Neural progenitor cell (in vitro differentiated cells): ENCODE results near the gene NASP. TPM values are rescaled to one million over a fixed set of nuclear protein-coding genes. Genes with fewer than 3 reads are reported as not detected.

Experiments used
- DNase-seq: peaks from one replicate; pipeline ENCODE4 v3.0.0-alpha.2; 2016; ENCODE audit warnings: low spot score
- H2AFZ ChIP-seq: fragments of 200-600 bp; sonication (generic); replicated peaks from 2 replicates; pipeline ENCODE4 v1.6.1; 2016; ENCODE audit warnings: antibody characterized with exemption
- H3F3A ChIP-seq: fragments of 200-600 bp; sonication (generic); 2 replicates; pipeline ENCODE4 v1.6.1; 2016; ENCODE audit warnings: antibody characterized with exemption, low read depth
- H3K27ac ChIP-seq: fragments of 200-600 bp; sonication (generic); 2 replicates; pipeline ENCODE4 v1.5.1; 2016; ENCODE audit warnings: mild to moderate bottlenecking
- H3K27me3 ChIP-seq: fragments of 200-600 bp; sonication (generic); 2 replicates; pipeline ENCODE4 v1.6.1; 2016; ENCODE audit warnings: mild to moderate bottlenecking, moderate library complexity
- H3K36me3 ChIP-seq: fragments of 200-600 bp; sonication (generic); 2 replicates; pipeline ENCODE4 v1.5.1; 2016
- H3K4me1 ChIP-seq: fragments of 200-600 bp; sonication (generic); 2 replicates; pipeline ENCODE4 v1.6.1; 2016; ENCODE audit warnings: mixed run types
- H3K4me2 ChIP-seq: fragments of 200-600 bp; sonication (generic); 2 replicates; pipeline ENCODE4 v1.6.1; 2016
- H3K4me3 ChIP-seq: fragments of 200-600 bp; sonication (generic); 2 replicates; pipeline ENCODE4 v1.5.1; 2016
- H3K79me2 ChIP-seq: fragments of 200-600 bp; sonication (generic); 2 replicates; pipeline ENCODE4 v1.6.1; 2016; ENCODE audit warnings: low read depth
- H3K9ac ChIP-seq: fragments of 200-600 bp; sonication (generic); 2 replicates; pipeline ENCODE4 v1.6.1; 2016
- H3K9me3 ChIP-seq: fragments of 200-600 bp; sonication (generic); 2 replicates; pipeline ENCODE4 v1.5.1; 2016; ENCODE audit warnings: low read depth
- H4K20me1 ChIP-seq: fragments of 200-600 bp; sonication (generic); 2 replicates; pipeline ENCODE4 v1.6.1; 2016; ENCODE audit warnings: low read depth
- H3K27ac Mint-ChIP-seq: 3 replicates; pipeline ENCODE4 v1.8.0; 2021; ENCODE audit warnings: mixed read lengths
- H3K27me3 Mint-ChIP-seq: 2 replicates; pipeline ENCODE4 v1.8.0; 2022; ENCODE audit warnings: low read depth, mild to moderate bottlenecking, inconsistent platforms, moderate library complexity, mixed read lengths; ENCODE audit not compliant: insufficient read depth
- H3K36me3 Mint-ChIP-seq: 3 replicates; pipeline ENCODE4 v1.8.0; 2021; ENCODE audit warnings: mixed read lengths
- H3K4me1 Mint-ChIP-seq: 3 replicates; pipeline ENCODE4 v1.8.0; 2021; ENCODE audit warnings: mixed read lengths
- H3K4me3 Mint-ChIP-seq: 3 replicates; pipeline ENCODE4 v1.8.0; 2021; ENCODE audit warnings: mild to moderate bottlenecking, moderate library complexity, mixed read lengths
- H3K9me3 Mint-ChIP-seq: 3 replicates; pipeline ENCODE4 v1.8.0; 2020; ENCODE audit warnings: mixed read lengths
- CTCF ChIP-seq: fragments of 200-600 bp; sonication (generic); IDR thresholded peaks from 2 replicates; pipeline ENCODE4 v1.5.1; 2017; ENCODE audit warnings: antibody characterized with exemption, mild to moderate bottlenecking
- EZH2 ChIP-seq: fragments of 200-600 bp; sonication (generic); IDR thresholded peaks from 2 replicates; pipeline ENCODE4 v1.6.1; 2017; ENCODE audit warnings: antibody characterized with exemption, mild to moderate bottlenecking, moderate library complexity
- EZH2phosphoT487 ChIP-seq: fragments of 200-600 bp; sonication (generic); IDR thresholded peaks from 2 replicates; pipeline ENCODE4 v1.6.1; 2017; ENCODE audit warnings: antibody characterized with exemption
- total RNA-seq: library from RNA; depleted of rRNA; stranded (reverse); fragments of >200 nt; gene quantifications from 2 replicates; pipeline ENCODE4 v1.2.3, GENCODE V29; 2015; ENCODE audit warnings: low replicate concordance

Gene NASP
- total RNA-seq, 1 donor from 2014 or later, result 337 TPM

DNA sequence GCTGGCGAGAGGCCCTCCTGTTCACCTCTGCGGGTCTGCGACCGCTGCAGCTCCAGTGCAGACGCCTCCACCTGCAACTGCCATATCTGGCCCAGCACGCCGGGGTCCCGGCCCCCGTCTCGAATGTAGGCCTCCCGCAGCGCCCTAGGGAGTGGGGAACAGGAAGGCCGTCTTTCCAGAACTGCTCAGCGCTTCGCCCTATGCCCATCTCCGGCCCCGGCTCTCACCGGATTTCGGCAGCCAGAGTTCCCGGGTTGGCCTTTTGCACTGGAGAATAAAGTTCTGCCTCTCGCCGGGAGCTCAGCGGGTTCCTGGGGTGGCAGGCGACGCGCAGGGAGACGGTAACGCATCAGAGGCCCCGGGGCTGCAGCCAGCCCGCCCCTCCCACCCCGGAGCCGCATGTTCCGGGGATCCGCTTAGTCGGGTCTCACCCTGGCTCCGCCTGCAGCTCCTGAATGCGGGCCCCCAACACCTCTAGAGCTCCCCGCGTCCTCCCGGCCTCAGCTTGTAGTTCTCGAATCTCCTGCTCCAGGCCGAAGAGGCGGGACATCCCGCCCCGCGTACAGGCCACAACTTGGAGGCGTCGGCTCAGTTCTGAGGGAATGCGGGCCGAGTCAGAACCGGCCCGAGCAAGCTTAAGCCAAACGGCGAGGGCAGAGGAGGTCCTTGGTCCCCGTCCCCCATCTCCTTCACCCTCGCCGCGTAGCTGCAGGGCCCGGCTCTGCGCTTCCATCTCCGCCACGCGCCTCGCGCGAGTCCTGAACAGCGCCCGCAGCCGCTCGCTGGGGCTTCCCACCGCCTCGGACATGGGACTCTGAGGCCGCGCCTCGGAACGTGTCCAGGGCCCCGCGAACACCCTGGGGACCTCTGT is 38.9 kb downstream of the NASP start:
- Histone ChIP-seq H3K27ac (peak overlapping the region; percentile 78), H3K4me3 (no peak overlapping the region), H3K36me3 (peaks cover 8% of the 10 kb centered on the region), H3K4me1 (no peaks in the 10 kb centered on the region), H3K27me3 (no peaks in the 10 kb centered on the region), H2AFZ (no peak overlapping the region), H3F3A (peaks cover 74% of the 10 kb centered on the region), H3K4me2 (no peak overlapping the region), H3K9me3 (no peaks in the 10 kb centered on the region), H3K79me2 (no peaks in the 10 kb centered on the region), H3K9ac (no peak overlapping the region), H4K20me1 (peaks cover 19% of the 10 kb centered on the region)
- Mint-ChIP-seq H3K27me3 (peaks cover 5% of the 10 kb centered on the region), H3K4me3 (no peak overlapping the region), H3K4me1 (no peaks in the 10 kb centered on the region), H3K9me3 (no peaks in the 10 kb centered on the region), H3K36me3 (peaks cover 29% of the 10 kb centered on the region), H3K27ac (peak overlapping the region; percentile 81)
- DNase-seq, result peak; percentile 7
- TF ChIP-seq EZH2 (no peak), CTCF (no peak), EZH2phosphoT487 (no peak)

DNA sequence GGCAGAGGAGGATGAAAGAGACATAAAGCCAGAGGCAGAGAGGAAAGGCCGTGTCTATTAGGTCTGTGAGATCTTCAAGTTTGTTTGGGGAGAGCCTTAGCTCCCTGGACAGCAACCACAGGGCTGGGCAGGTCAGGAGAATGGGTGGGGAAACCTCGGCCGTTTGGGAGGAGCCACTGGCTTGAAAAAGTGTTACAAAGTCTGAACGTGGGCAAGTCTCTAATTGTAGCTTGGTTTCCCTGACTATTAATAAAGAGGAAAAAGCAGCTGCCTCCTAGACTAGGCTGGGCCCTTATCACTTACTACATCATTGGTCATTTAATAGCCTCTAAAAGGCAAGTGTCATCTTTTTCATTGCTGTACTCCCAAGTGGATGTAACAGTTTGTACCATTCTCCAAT is 40.1 kb downstream of the NASP start, which contains the start of gene CCDC17:
Gene CCDC17, minus strand, starts transcription at position 83 of the 400 bp plus-strand sequence. CDS start 145 bp downstream, outside the sequence.
- Mint-ChIP-seq H3K9me3 (no peaks in the 10 kb centered on the region), H3K4me1 (no peaks in the 10 kb centered on the region), H3K4me3 (no peak within 1 kb of the TSS), H3K36me3 (peaks cover 26% of the 10 kb centered on the region), H3K27ac (peak within 1 kb of the TSS; percentile 90), H3K27me3 (peaks cover 5% of the 10 kb centered on the region)
- Histone ChIP-seq H3K4me2 (no peak within 1 kb of the TSS), H3K9me3 (no peaks in the 10 kb centered on the region), H3K27ac (peak within 1 kb of the TSS; percentile 78), H3F3A (peaks cover 72% of the 10 kb centered on the region), H3K36me3 (peaks cover 14% of the 10 kb centered on the region), H3K4me1 (no peaks in the 10 kb centered on the region), H2AFZ (no peak within 1 kb of the TSS), H3K9ac (no peak within 1 kb of the TSS), H3K27me3 (no peaks in the 10 kb centered on the region), H4K20me1 (peaks cover 16% of the 10 kb centered on the region), H3K79me2 (no peaks in the 10 kb centered on the region), H3K4me3 (no peak within 1 kb of the TSS)
- DNase-seq, result no peak
- TF ChIP-seq CTCF, result no peak
- TF ChIP-seq EZH2phosphoT487, result no peak
- TF ChIP-seq EZH2, result no peak

- Histone ChIP-seq H3F3A (peaks cover 22% of the 10 kb centered on the region), H3K27ac (no peak overlapping the region), H3K4me3 (no peak overlapping the region), H3K9ac (no peak overlapping the region), H3K79me2 (no peaks in the 10 kb centered on the region), H2AFZ (no peak overlapping the region), H3K4me2 (no peak overlapping the region), H4K20me1 (no peaks in the 10 kb centered on the region), H3K4me1 (no peaks in the 10 kb centered on the region), H3K9me3 (no peaks in the 10 kb centered on the region), H3K27me3 (no peaks in the 10 kb centered on the region), H3K36me3 (peaks cover 38% of the 10 kb centered on the region)
- no peak overlapping the region for H3K4me3 Mint-ChIP-seq
- no peaks in the 10 kb centered on the region for H3K9me3 Mint-ChIP-seq
- TF ChIP-seq EZH2phosphoT487 (no peak), EZH2 (no peak), CTCF (no peak)
- H3K4me1 Mint-ChIP-seq, result no peaks in the 10 kb centered on the region
- H3K27me3 Mint-ChIP-seq, result no peaks in the 10 kb centered on the region
- peaks cover 39% of the 10 kb centered on the region for H3K36me3 Mint-ChIP-seq
- H3K27ac Mint-ChIP-seq, result no peak overlapping the region
- DNase-seq, result no peak
Observed at GRCh38 chr1:45629035-45629434, 45.2 kb downstream of the NASP start.
